ENCODE data around the gene ZNF503. TPM values are rescaled to one million over a fixed set of nuclear protein-coding genes. Genes with fewer than 3 reads are reported as not detected.

ZNF503 gene
- total and polyA plus RNA-seq, 2 of the 8 experiments (the other 6 are each of a cell fraction or from before 2014, with no cell fraction given), result 0.03 to 0.13 TPM

DNA sequence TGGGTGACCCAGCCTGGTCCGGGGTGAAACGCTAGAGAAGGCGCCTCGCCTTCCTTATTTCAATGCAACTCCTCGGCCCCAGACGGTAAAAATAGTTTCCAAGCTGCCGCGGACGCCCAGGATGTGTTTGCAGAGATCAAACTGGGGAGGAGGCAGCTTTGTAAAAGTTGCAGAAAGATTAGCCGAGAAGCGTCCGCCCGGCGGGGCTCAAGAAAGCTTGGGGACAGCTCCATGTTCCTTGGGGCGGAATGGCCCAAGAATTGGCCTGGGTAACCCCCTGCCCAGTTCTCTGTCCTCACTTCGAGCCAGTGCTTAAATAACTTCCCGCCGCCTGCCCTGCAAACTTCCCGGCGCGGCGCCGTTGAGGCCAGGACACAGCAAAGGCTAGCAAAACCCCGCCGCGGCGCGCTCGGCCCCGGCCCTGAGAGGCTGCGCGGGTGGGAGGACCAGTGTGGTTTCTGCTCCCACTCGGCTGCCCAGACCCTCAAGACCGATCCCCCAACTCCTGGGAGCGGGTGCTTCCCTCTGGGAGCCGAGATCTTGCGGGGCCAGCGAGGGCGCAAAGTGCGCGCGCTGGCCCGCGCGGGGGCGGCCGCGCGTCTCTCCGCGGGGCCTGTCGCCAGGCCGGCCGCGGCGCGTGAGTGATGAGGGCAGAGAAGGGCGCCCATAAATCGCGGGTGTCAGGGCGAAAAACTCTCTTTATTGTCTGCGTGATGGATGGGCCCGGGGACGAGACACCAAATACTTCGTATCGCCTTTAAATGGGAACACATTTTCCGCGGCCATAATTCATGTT is 6.3 kb upstream of the ZNF503 start:
- H3K4me1 ChIP-seq (replicated peaks in 1 of 4; ENCODE audit: control insufficient read depth in 3 of 4, insufficient read depth in 4 of 4, low read length in 3 of 4), result peaks cover 8 to 25% (median 19%) of the 10 kb centered on the region in 4 experiments
- H4K8ac ChIP-seq (ENCODE audit: extremely low read depth, insufficient read depth, low read length), result 0 out of 2 replicates have a peak overlapping the region, but pooled peaks have one; percentile 7
- H4K20me1 ChIP-seq (replicated peaks in 1 of 2; ENCODE audit: control insufficient read depth in 1 of 2, insufficient read depth in 2 of 2, low read length in 2 of 2), result peaks cover 21% of the 10 kb centered on the region in 2 experiments
- H3K4me3 ChIP-seq (ENCODE audit: extremely low read depth in 1 of 4, insufficient read depth in 2 of 4, low read depth in 3 of 4, low read length in 4 of 4), result peak overlapping the region; percentile 17 to 82 (median 22); a peak in 7 of 8 replicates
- no peak overlapping the region for H2BK15ac ChIP-seq (ENCODE audit: low read length)
- peaks cover 18% of the 10 kb centered on the region for H3K23me2 ChIP-seq (ENCODE audit: low read depth, low read length)
- ChIA-PET CTCF (ENCODE audit: partially characterized antibody) (interaction anchor here (1.0 to 1.7 kb wide), 2 partner anchors 13 to 115 kb away, joined by 3 to 5 read pairs; no protein-coding TSS in a partner anchor), POLR2A (ENCODE audit: partially characterized antibody) (interaction anchor here (1.7 kb wide), 1 partner anchor 12 kb away, joined by 5 read pairs; no protein-coding TSS in a partner anchor)
- no peak overlapping the region for H3K56ac ChIP-seq (replicated peaks; ENCODE audit: insufficient read length, low read depth, low read length)
- no peaks in the 10 kb centered on the region for H3K79me1 ChIP-seq (ENCODE audit: low read depth, low read length)
- no peak for DNase-seq (ENCODE audit: low read depth in 1 of 2, low spot score in 2 of 2)
- no peak overlapping the region for H2BK5ac ChIP-seq (ENCODE audit: low read depth, low read length)
- no peak for FAIRE-seq
- H3K36me3 ChIP-seq (ENCODE audit: control insufficient read depth in 2 of 4, insufficient read depth in 4 of 4, low read length in 3 of 4), result peaks cover 0 to 10% (median 0%) of the 10 kb centered on the region in 4 experiments; a peak in 1 of 8 replicates
- H3K9me3 ChIP-seq (ENCODE audit: insufficient read depth in 2 of 2, low read depth in 1 of 2, low read length in 1 of 2), result no peaks in the 10 kb centered on the region; a peak in 1 of 4 replicates
- no peak overlapping the region for H2BK12ac ChIP-seq (ENCODE audit: low read depth, low read length)
- no peak overlapping the region for H3K14ac ChIP-seq (ENCODE audit: insufficient read length)
- no peak overlapping the region for H4K91ac ChIP-seq (replicated peaks; ENCODE audit: insufficient read length, low read length)
- peaks cover 73 to 99% (median 96%) of the 10 kb centered on the region in 4 experiments for H3K27me3 ChIP-seq (replicated peaks in 1 of 4; ENCODE audit: control insufficient read depth in 3 of 4, extremely low read depth in 1 of 4, insufficient read depth in 3 of 4, low read length in 3 of 4)
- no peak overlapping the region for H3K9ac ChIP-seq (replicated peaks in 1 of 4; ENCODE audit: extremely low read depth in 1 of 4, low read depth in 3 of 4, low read length in 3 of 4)
- H2BK20ac ChIP-seq (ENCODE audit: low read length), result no peak overlapping the region
- H2AFZ ChIP-seq (ENCODE audit: low read length), result no peak overlapping the region
- no peak overlapping the region for H2AK5ac ChIP-seq (ENCODE audit: low read depth, low read length)
- 2% methylated on average over 65 of the region's 68 CpGs; no CpG with 5 or more reads in 1 of the 2 experiments for WGBS, 2 experiments (ENCODE audit: extremely low coverage in 1 of 2, insufficient coverage in 1 of 2, insufficient read length in 1 of 2, insufficient replicate concordance in 2 of 2, low coverage in 1 of 2, low lambda C conversion rate in 2 of 2, missing lambda C conversion rate in 1 of 2)
- H3K27ac ChIP-seq (ENCODE audit: low read depth, low read length), result no peak overlapping the region
- H3K79me2 ChIP-seq (ENCODE audit: control insufficient read depth in 1 of 2, insufficient read depth in 2 of 2, low read length in 2 of 2), result no peaks in the 10 kb centered on the region
- no peak overlapping the region for H4K5ac ChIP-seq (ENCODE audit: insufficient read length, low read depth, low read length)
- no peak overlapping the region for H2BK120ac ChIP-seq (replicated peaks; ENCODE audit: low read depth, low read length)
- H3K18ac ChIP-seq (ENCODE audit: extremely low read depth, low read length), result no peak overlapping the region; the same call in none of the 2 replicates
- peak overlapping the region; percentile 82 to 92 for H3K4me2 ChIP-seq (ENCODE audit: insufficient read depth in 1 of 2, low read depth in 2 of 2, low read length in 2 of 2)
- H3K4ac ChIP-seq (replicated peaks; ENCODE audit: insufficient read length, low read depth, low read length), result no peak overlapping the region
- no peak overlapping the region for H3K23ac ChIP-seq (ENCODE audit: insufficient read length)
- TF ChIP-seq RBBP5 (IDR thresholded peaks at IDR 0.05; ENCODE audit: borderline replicate concordance, low read depth, low read length) (no peak), JUND (IDR thresholded peaks at IDR 0.05; ENCODE audit: low read length) (no peak), TAF1 (IDR thresholded peaks at IDR 0.05; ENCODE audit: low read depth, low read length) (no peak), ASH2L (IDR thresholded peaks at IDR 0.05; ENCODE audit: low read length) (peak; percentile 23), POU5F1 (IDR thresholded peaks at IDR 0.05; ENCODE audit: low read depth, low read length) (no peak), TCF12 (IDR thresholded peaks at IDR 0.05; ENCODE audit: low read depth, low read length) (no peak), CBX8 (IDR thresholded peaks at IDR 0.05; ENCODE audit: borderline replicate concordance, low read depth, low read length) (no peak), EZH2 (IDR thresholded peaks at IDR 0.05; ENCODE audit: low read depth, low read length, severe bottlenecking) (peak; percentile 90), EGR1 (IDR thresholded peaks at IDR 0.05; ENCODE audit: borderline replicate concordance, low read depth, low read length) (peak; percentile 3; the same call in 1 of the 2 replicates), CHD2 (IDR thresholded peaks at IDR 0.05; ENCODE audit: low read length) (no peak), HDAC2 (IDR thresholded peaks at IDR 0.05; ENCODE audit: borderline replicate concordance in 1 of 2, low read depth in 2 of 2, low read length in 2 of 2) (no peak)
- TF ChIP-seq, protein P1, sequence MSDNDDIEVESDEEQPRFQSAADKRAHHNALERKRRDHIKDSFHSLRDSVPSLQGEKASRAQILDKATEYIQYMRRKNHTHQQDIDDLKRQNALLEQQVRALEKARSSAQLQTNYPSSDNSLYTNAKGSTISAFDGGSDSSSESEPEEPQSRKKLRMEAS (IDR thresholded peaks at IDR 0.05), result 0 out of 2 replicates have a peak, but pooled peaks have one; percentile 24
